ENCODE results near the gene SLC17A8.
"Not testable (repeated sequence)": the region's sequence is repeated elsewhere in the genome, so short reads cannot be mapped to it uniquely, and the experiment has no call there.

Gene SLC17A8

DNA sequence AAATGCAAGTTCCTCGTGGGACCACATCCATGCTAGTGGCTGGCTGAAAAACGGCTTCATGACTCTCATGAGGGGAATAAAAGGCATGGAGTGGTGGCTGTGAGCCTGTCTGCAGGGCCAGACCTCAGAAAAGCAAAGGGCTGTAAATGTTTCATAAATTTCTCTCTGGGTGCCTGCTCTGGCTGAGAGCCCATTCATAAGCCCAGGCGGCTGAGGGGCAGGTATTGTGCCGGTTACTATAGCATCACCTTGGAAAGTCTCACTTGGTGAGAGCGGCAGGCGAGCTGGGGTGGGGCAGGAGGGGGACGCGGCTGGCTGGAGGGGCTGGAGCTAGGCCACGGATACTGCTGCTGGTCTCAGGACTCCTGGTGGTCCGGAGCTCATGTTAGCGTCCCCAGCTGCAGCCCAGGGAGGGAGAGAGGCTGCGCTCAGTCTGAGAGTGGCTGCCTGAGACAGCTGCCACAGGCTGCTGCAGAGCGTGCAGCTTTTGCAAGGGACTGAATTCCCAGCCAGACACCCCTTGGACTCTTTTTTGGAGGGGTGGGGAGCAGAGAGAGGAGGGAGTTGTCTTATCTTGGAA lies at the start of gene SLC17A8:
Gene SLC17A8, plus strand, starts transcription at position 431 of the 580 bp plus-strand sequence. CDS start 318 bp downstream, outside the sequence.
- no peak for DNase-seq (ENCODE audit: low read depth)

DNA sequence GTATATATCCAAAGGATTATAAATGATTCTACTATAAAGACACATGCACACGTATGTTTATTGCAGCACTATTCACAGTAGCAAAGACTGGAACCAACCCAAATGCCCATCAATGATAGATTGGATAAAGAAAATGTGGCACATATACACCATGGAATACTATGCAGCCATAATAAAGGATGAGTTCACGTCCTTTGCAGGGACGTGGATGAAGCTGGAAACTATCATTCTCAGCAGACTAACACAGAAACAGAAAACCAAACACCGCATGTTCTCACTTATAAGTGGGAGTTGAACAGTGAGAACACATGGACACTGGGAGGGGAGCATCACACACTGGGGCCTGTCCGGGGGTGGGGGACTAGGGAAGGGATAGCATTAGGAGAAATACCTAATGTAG lies 48.7 kb upstream of the SLC17A8 start:
- DNase-seq (ENCODE audit: low read depth), result not testable (repeated sequence)

DNA sequence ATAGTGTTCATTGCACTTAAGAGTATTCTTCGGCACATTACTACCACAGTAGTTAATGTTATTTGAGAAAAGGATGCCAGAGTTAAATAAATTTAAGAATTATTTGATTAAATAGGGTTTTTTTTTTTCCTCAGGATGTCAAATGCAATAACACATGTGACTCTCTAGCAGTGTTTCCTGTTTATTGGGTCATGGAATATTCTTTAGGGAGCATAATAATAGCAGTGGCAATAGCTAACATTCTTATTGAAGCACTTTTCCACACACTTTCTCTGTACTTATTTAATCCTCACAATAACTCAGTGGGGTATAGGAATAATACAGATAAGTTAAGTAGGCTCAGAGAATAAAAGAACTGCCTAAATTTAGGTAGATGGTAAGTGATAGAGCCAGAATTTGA lies 45.6 kb upstream of the SLC17A8 start:
- no peak for DNase-seq (ENCODE audit: low read depth)

DNA sequence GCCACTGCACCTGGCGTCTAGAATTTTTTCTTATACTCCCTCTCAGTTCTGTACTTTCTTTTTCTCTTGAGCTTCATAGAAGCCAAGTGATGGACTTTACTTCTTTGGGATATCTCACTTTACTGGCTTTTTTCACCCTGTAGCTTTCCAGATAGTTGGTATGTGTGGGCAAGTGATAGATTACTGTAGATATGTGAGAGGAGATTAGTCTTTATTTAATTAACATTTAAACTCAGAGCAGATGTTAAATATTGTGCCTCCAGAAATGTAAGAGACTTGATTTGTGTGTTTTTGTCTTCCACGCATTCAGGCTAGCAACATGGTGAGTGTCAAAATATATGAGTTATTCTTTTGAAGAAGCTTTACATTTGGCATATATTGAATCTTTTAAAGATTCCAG lies 39.5 kb upstream of the SLC17A8 start:
- DNase-seq (ENCODE audit: low read depth), result no peak

DNA sequence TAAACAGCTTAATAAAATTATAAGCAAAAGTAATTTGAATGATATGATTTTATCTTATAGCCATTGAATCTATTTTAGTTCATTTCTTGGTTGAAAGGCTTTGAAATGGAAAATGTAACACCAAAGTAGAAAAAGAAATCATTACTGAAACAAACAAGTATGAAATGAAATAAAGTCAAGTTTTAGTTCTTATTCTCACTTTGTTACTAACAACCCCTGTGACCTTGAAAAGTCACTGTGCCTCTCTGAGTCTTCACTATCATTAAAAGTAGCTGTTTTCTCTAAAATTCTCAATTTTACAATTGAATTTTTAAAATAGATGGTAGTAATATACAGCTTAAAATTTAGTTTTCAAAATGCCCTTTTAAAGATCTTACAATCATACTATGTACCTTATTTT lies 32.4 kb upstream of the SLC17A8 start:
- no peak for DNase-seq (ENCODE audit: low read depth)

DNA sequence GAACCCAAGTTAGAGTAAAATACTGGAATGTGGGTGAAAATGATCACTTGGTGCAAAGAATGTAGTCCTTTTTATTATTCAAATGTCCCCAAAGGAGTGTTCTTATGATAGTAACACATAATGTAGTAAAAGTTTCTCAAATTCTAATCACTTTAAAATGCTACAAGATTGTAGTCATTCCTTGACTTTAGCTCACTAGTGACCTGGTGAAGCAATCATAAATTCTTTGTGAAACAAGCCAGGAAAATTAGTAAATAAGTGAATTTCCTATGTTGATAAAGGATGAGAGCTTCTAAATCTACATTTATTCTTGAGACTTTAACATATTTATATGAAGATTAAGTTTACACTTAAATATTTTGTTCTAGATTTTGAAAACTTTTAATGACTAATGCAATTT lies 30.7 kb upstream of the SLC17A8 start:
- DNase-seq (ENCODE audit: low read depth), result no peak

DNA sequence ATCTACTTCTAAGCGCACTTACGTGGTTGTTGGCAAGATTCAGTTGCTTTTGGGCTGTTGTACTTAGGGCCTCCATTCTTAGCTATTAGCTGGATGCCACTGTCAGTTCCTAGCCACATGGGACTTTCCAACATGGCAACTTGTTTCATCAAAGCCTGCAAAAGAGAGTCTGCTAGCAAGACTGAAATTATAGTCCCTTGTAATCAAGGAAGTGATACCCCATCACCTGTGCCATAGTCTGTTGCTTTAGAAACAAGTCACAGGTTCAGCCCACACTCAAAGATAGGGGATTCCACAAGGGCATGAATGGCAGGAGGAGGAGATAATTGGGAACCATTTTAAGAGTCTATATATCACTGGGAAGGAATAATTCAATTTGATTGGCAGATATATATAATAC lies 27.1 kb upstream of the SLC17A8 start:
- DNase-seq (ENCODE audit: low read depth), result no peak

DNA sequence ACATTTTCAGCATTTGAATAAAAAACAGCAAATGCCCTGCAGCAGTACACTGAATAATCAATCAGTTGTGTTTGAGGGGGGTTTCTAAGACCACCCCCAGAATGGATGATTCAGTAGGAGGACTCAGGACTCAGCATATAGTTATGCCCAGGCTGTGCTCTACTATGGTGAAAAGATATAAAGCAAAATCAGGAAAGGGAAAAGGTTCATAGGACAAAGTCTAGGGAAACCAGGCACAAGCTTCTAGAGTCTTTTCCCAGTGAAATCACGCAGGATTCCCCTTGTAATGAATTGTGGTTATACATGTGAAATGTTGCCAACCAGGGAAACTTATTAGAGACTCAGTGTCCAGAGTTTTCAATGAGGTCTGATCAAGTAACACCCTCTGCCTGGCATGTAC lies 25.0 kb upstream of the SLC17A8 start:
- DNase-seq (ENCODE audit: low read depth), result no peak

DNA sequence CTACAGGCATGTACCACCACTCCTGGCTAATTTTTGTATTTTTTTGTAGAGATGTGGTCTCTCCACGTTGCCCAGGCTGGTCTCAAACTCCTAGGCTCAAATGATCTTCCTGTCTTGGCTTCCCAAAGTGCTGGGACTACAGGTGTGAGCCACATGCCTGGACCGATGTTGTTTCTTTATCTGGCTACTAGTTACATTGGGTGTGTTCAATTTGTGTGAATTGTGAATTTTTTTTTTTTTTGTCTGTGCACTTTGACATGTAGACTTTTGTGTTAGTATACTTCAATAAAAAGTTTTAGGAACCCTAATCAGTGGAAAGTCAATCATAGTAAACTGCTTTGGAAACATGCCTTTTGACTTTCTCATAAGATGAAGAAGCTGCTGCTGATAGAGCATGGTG lies 24.0 kb upstream of the SLC17A8 start:
- no peak for DNase-seq (ENCODE audit: low read depth)

DNA sequence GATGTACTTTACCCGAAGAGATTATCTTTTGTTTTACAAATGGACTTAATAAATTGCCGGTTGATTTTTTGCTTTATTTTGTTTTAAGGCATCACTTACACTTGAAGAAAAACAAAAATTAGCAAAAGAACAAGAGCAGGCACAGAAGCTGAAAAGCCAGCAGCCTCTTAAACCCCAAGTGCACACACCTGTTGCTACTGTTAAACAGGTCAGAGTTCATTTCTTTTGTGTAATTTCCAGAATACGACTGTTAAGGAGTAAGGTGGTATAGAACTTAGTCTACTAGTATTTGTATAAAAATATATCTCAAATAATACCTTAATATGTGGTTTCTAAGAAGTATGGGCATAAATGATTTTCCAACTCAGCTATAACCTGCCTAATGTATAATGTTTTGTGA lies 19.6 kb upstream of the SLC17A8 start:
- DNase-seq (ENCODE audit: low read depth), result no peak

DNA sequence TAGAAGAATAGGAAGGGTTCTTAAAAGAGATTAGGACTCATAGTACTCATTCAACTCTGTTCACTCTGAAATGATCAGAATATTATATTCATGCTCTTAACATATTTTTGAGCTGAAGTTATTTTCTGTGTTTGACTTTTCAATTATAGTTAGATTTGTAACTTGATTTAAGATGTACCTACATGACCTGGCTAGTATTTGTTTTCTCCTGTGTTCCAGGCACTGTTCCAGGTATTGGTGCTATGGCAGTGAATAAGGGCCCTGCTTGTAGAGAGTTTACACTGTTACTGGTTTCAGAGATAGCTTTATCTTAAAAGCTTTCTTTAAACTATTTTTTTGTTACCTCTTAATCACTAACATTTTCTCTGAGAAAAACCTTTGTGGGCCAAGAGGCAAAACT lies 19.1 kb upstream of the SLC17A8 start:
- DNase-seq (ENCODE audit: low read depth), result no peak

DNA sequence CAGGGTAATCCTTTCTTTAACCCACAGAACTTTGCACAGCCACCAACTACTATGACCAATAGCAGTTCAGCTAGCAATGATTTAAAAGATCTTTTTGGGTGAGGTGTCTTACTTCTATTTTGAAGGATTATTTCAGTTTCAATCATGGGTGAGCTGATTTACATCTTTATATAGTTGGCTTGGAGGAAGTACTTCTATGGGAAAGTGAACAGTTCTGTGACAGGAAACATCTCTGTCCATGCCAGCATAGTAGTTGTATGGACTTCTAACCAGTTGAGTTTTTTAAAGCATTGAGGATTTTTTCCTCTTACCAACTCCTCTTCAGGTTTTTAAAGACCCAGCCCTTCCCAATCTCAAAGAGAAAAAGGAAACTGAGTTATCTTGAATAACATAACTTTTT lies 17.8 kb upstream of the SLC17A8 start:
- DNase-seq (ENCODE audit: low read depth), result no peak

DNA sequence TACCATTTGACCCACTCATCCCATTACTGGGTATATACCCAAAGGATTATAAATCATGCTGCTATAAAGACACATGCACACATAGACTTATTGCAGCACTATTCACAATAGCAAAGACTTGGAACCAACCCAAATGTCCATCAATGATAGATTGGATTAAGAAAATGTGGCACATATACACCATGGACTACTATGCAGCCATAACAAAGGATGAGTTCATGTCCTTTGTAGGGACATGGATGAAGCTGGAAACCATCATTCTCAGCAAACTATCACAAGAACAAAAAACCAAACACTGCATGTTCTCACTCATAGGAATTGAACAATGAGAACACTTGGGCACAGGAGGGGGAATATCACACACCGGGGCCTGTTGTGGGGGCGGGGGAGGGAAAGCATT lies 14.0 kb upstream of the SLC17A8 start:
- not testable (repeated sequence) for DNase-seq (ENCODE audit: low read depth)

DNA sequence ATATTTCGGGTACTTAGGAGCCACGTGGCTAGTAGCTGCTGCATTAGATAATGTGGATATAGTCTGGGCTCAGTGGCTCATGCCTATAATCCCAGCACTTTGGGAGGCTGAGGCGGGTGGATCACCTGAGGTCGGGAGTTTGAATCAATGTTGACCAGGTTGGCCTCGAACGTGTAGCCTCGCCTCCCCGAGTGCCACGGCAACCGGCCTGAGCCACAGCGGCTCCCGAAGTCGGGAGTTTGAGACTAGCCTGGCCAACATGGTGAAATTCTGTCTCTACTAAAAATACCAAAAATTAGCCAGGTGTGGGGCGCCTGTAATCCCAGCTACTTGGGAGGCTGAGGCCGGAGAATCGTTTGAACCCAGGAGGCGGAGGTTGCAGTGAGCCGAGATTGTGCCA lies 12.5 kb upstream of the SLC17A8 start:
- not testable (repeated sequence) for DNase-seq (ENCODE audit: low read depth)

DNA sequence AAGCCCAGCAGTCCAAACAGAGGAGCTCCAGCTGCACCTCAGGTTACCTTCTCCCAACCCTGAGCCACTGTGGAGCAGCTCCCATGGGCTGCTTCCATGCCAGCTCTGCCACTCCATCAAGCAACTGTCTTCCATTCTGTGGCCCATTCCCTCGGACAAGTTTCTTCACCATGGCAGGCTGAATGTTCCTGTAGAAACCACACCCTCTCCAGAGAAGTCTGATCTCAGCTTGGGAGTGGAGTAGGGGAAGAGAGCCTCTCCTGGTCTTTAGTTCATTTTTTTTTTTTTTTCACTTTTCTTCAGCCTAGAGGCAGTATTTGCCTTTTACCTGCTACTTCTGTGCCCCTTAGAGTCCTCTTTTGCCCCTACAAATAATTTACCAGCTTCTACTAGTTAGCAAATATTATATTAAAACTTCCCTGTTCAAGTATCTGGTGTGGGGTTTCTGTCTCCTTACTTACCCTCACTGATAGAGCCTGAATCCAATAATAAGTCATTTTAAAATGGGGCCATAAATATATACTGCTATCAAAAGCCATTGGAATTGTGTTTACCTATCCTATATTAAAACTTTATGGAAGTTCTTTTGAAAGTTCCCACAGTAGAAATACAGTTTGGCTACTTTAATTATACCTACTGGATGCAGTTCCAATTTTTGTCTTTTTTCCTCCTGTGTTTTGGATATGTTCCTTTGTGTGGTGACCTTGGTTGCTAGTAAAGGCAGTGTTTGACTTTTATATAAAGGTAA lies 11.7 kb upstream of the SLC17A8 start:
- no peak for DNase-seq (ENCODE audit: low read depth)

DNA sequence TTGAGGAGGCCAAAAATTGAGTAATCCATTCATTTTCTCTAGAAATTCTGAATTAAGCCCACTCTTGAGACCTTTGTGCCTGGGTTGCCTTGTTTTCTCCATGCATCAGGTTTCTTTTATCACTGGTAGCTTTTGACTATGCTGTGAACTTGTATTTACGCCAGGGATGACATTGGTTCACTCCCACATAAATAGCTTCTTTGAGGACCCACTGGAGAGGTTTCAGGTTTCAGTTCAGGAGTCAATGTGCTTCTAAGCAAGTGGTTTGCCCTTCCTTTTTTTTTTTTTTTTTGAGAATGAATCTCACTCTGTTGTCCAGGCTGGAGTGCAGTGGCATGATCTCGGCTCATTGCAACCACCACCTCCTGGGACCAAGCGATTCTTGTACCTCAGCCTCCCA lies 10.2 kb upstream of the SLC17A8 start:
- DNase-seq (ENCODE audit: low read depth), result no peak

DNA sequence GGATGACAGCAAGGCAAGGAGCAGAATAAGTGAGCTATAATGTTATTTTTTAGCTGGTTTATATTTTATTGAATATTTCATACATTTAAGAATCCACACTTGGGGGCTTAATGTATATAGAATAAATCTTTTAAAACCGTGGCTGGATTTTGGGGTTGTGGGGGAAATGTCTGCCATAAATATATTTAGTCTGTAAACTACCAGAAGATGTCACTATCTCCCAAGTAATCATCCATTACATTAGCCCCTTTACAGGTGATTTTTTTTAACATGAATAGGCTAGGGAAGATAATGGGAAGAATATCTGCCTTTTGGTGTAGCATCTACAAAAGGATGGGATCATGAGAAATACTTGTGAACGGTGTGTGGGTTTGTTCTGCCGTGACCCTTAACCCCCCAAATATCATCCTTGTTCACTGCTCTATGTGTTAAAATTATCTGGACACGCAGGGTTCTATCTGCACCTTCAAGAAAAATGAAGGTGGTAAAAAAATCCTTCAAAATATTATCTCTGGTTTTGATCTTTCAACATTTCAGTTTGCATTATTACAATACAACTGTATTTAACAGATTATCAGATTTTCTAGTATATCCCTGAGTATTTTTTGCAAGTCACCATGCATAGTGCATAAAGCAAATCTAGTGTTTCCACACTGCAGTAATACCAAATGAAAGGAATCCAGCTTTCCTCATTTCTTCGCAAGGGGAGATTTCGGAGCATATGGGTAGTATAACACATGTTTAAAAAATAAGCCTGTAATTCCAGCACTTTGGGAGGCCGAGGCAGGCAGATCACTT lies 8.0 kb upstream of the SLC17A8 start:
- DNase-seq (ENCODE audit: low read depth), result no peak

DNA sequence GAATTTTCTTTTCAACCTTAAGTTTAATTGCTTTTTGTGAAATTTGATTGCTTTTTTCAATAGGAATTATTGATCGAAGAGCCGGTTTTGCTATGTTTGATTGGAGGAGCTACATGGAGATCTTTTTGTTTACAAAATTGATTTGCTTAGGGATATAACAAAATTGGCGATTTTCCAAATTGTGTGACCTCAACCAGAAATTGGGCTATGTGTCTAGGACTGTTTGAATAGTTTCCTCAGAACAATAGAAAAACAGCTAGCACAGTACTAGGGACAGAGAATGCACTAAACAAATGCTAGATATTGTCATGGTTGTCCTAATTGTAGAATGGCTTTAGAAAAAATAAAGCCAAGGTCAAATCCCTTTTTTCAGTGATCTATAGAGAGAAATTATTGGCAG lies 2.4 kb downstream of the SLC17A8 start:
- no peak for DNase-seq (ENCODE audit: low read depth)

DNA sequence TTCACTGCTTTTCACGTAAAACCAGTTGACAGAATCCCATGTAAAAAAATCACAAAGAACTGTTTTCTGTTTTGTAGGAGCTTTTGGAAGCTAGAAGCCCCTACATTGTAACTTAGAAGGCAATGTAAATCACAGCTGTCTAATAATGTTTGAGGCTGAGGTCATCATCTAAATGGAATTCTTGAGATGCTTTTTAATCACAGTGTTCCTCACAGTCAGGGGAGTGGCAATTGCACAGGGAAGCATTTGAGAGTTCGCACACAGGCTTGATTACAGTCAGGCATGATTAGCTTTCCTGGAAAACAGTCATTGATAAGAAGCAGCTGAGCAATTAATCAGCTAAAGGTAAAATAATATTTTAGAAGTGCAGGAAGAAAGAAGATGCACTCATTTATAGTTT lies 2.9 kb downstream of the SLC17A8 start:
- no peak for DNase-seq (ENCODE audit: low read depth)

DNA sequence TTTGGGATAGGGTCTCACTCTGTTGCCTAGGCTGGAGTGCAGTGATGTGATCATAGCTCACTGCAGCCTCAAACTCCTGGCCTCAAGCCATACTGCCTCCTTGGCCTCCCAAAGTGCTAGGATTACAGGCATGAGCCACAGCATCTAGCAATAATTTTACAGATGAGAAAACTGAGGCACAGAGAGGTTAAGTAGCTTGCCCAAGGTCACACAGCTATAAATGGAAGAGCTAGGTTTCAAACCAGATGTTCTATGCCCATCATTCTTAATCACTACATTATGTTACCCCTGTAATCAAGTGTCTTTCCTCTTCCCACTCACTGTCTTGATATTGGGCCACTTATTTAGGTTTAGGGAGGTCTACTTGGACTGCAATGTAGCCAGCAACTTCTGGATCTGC lies 3.6 kb downstream of the SLC17A8 start:
- DNase-seq (ENCODE audit: low read depth), result no peak

DNA sequence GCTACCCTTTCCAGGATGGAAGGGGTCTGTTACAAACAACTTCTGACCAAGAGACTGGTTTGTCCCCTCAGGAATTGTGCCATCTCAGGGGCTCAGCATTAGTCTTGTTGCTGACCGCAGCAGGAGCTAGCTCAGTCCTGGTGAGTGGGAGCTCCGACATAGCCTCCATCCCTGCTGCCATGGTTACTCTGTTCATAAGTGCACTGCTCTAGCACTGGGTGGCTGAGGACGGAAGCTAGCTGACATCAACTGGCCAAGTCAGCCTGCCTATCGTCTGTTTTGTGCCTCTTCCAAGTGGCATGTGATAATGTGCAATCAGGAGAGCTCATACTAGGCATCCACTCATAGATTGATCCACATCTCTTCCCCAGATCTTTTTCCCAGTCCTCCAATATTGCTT lies 7.5 kb downstream of the SLC17A8 start:
- no peak for DNase-seq (ENCODE audit: low read depth)

DNA sequence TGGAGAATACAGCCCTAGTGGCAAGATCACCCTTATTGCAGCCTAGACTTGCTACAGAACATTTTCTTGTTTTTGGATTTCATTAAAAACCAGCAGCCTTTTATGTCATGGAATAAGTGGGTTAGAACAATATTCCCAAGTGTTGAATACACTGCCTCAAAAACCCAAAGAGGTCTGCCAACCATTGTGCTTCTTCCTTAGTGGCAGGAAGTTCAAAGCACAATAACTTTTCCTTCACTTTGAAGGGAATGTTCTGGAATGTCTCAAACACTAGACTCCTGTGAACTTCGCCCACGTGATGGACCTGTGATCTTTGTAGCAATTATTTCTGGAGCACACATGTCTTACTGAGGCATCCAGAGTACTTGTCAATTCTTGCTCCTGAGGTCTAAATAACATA lies 8.5 kb downstream of the SLC17A8 start:
- DNase-seq (ENCODE audit: low read depth), result no peak

DNA sequence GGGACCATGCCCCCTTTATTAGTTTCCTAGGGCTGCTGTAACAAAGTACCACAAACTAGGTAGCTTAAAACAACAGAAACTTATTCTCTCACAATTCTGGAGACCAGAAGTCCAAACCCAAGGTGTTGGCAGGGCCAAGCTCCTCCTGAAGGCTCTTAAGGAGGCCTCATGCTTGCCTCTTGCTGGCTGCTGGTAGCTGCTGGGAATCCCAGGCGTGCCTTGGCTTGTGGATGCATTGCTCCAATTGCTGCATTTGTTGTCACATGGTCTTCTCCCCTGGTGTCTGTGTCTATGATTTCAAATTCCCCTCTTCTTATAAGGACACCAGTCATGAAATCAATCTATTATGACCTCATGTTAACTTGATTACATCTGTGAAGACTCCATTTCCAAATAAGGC lies 11.2 kb downstream of the SLC17A8 start:
- DNase-seq (ENCODE audit: low read depth), result no peak
